Germinal center (tissue), 1 donor: ENCODE data around the gene UACA.
A peak's percentile ranks its signal among the peaks of the same experiment; 100 is the strongest.

ENCODE experiments used
- DNase-seq: peaks from one replicate; pipeline ENCODE4 v3.0.0; 2012; ENCODE audit warnings: mixed read lengths, low spot score

The UACA gene

DNA sequence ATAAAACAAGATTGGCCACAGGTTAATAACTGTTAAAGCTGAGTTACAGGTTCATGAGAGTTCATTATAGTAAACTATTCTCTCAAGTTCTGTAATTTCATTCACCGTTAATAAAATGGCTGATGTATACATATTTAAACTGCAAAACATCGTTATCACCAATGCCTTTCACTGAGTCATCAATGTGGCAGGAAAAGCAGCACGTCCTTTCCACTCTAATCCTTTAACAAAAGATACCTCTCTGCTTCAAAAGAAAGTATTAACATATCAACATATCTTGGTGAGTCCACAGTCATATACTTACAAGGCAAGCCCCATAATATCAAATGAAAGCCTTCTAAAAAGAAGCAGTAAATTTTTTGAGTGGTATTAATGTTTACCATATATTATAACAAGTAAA lies 54.5 kb downstream of the UACA start:
- DNase-seq = no peak

DNA sequence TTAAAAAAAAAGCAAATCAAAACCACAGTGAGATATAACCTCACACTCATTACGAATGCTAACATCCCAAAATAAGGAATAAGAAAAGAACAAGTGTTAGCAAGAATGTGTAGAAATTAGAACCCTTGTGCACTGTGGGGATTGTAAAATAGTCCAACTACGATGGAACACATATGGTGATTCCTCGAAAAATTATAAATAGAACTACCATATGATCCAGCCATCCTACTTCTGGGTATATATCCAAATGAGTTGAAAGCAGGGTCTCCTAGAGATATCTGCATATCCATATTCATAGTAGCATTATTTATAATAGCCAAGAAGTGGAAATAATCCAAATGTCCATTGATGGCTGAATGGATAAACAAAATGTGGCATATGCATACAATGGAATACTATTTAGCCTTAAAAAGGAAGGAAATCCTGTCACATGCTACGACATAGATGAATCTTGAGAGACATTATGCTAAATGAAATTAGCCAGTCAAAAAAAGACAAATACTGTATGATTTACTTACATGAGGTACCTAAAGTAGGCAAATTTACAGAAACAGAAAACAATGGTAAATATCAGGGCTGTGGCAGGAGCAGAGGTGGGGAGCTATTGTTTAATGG lies 55.6 kb downstream of the UACA start:
- no peak for DNase-seq

DNA sequence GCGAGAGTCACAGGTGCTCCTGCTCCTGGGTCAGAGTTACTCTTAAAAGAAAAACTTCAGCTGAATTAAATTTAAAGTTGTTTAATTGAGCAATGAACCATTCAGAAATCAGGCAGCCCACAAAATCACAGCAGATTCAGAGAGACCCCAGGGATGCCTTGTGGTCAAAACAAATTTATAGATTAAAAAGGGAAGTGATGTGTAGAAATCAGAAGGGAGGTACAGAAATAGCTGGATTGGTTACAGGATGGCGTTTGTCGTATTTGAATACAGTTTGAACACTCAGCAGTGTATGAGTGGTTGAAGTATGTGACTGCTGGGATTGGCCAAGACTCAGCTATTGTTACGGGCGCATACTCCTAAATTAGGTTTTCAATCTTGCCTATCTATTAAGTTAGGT lies 58.6 kb downstream of the UACA start:
- peak; percentile 3 for DNase-seq

- DNase-seq = no peak
These were observed 59.2 kb downstream of the UACA start for GRCh38 chr15:70704166-70704565.

DNA sequence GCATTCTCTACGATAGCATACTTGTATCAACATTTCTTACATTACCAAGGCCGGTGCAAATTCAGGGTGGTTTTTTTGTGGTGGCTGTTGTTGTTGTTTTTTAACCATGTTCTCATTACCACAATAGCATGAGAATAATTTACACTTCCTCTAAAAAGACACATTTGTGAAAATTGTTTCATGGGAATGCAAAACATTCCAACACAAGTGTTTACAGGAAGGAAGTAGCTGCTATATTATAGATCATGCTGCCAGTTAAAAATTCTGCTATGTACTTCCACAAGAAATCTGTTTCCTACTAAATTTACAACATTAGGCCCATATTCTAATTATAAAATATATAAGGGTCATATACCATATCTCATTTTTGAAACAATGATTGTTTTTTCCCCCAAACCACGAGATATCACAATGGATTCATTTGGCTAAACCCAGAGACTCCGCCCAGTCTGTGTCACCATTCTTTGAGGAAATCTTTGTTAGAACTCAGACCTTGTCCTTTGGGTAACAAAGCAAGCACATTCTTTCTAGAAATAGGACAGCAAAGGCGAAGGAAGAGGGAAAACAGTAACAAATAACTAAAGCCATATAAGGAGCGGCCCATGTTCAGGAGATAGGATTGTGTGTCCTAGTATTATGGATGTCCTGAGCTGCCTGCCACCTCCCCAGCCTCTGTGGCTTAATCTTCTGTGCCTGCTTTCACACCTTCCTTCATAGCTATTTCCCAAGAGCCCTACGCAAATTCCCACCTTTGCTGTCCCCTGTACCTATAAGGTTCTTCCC lies 60.1 kb downstream of the UACA start:
- no peak for DNase-seq

DNA sequence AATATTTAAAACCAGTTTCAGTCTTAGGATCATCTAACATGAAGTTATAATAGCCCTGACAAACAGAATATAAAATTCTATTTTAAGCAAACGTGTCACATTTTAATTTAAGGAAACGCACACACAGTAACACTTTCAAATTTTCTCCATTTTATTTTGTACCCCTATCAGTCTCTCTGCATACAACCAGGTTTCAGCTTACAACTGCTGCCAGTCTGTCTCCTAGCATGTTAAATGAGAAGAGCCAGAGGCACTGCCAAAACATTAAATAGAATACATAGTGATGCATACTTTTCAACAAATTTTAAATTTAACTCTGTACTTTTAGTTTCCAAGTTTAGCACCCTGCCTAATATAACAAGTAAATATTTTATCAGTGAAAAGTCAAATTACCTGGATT lies 60.8 kb downstream of the UACA start:
- DNase-seq = no peak

DNA sequence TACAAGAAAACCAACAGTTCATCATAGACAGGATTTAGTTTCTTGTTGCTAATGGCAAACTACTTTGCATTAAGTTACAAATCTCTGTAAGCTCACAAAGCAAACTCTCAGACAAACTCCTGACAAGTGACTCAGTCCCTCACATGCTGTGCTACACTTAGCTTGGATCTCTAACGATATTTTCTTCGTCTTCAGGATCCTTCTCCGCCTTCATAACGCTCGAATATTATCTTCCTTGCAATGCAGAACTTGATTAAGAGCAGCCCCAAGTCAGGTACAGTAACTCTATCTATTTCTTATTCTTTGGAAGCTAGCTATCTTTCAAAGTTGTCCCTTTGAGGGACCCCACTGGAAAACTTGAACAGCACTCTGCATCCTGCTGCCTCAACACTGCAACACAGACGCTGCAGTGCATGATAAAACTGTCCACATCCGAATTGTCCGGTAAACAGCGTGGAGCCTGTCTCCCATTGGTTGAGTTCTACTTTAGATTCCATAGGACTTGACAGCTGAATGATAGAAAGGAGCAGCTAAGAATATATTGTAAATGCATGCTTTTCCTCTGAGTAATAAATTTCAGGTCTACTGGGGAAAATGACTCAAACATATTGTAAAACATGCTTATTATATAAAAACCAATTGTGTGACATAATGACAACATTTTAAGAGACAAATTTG lies 61.3 kb downstream of the UACA start:
- DNase-seq = no peak

DNA sequence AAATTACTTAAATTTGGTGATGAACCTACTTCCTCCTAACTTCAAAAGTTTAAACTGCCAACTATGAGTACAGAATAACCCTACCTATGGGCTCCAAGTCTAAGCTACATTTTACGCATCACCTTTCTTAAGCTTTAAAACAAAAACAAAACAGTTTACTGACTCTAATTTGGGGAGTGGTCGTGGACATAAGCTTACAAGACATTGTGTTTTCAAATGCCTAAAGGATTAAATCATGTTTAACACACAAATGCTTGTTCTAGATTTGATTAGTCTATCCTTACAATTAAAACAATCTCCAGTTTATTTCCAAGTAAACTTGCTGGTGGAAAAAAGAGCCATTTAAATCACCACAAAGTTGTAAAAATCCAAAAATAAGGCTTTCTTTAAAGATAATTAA lies 62.2 kb downstream of the UACA start:
- DNase-seq = no peak

- no peak for DNase-seq
These were observed 63.5 kb downstream of the UACA start for GRCh38 chr15:70699890-70700289.

DNA sequence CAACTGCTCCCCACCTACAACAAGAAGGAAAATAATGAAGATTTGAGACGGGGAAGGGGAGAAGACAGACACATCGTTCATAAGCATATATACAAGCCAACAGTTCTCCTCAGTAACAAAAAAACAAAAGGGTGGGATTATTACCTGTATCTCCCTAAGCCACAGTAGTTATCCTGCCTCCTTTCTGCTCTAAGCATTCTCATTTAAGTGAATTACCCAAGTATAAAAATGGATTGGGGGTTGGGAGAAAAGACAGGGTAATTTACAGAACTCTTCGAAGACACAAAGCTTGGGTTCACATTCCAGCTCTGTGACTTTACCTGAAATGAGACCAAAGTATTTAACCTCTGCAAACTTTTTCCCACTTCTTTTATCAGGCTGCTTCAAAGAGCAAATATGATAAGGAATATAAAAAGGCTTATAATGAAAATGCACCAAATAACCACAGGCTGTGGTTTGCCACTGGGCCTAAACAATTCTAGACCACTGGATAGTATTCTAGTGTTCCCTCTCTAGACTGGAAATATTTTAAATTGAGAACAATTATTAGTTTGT lies 64.4 kb downstream of the UACA start:
- DNase-seq = no peak

- no peak for DNase-seq
These were observed 64.9 kb downstream of the UACA start for GRCh38 chr15:70698426-70698825.

DNA sequence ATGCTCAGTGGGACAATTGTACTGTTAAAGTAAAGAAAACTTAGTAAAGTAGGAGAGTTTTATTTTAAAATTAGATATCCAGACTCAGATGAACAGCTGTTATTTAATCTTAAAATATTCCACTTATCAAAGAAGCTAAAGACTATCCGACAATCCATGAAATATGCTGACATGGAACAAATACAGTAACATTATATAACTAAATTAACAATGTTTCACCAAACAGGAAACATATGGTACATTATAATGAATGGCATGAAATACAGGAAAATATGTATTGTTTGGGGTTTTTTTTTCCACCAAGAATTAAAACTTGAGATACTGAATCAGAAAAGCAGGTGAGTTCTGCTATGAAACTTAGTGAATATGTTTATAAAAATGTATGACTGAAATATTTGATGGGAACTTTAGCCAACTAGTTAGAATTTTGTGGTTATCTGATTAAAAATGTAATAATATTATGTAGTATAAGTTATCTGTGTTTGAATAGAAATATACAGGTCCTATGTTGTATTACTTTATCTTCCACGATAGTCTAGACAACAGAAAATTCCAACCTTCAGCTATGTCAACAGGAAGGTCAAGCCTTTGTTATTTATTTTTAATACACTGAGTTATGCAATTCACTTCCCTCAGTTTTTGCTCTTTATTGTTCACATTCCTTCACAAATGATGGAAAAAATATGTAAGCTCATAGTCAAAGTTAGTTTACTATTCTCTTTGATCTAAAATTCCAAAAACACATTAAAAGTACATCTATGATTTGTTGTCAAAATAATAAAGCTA lies 72.7 kb downstream of the UACA start:
- no peak for DNase-seq

DNA sequence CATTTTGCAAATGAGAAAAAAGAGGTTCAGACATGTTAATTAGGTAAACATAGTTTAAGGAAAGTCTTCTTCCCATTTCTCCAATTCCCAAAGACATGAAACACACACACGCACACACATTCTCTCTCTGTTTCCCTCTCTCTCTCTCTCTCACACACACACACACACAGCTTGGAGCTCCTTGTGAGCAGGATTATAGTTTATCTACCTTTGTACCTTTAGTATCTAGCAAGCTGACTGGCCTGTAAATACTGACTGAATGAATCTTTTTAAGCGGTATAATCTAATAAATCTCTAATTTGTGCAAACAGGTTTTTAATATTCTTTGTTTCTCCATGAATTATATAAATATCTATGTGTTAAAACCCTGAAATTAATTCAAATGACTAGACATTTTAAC lies 73.3 kb downstream of the UACA start:
- DNase-seq = no peak

DNA sequence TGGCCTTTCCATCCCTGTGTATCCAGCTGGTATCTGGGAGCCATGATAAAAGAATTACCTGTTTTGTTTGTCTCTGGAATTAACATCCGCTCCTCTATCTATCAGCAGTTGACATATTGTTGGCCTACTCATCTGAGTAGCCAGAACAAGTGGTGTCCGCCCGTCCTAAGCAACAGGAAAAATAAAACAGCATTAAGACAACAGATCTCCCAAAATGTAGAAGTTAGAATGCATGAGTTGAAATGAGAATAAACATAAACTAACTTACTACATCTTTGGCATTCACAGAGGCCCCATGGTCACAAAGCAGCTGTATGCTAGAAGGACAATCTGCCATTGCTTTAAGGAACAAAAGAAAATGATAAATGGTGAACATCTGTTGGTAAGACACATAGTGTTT lies 75.9 kb downstream of the UACA start:
- DNase-seq = no peak

- DNase-seq = no peak
These were observed 82.5 kb downstream of the UACA start for GRCh38 chr15:70680817-70681216.

GRCh38 chr15:70679919-70680231 lies 83.5 kb downstream of the UACA start:
- no peak for DNase-seq

GRCh38 chr15:70672081-70672480 lies 91.3 kb downstream of the UACA start:
- DNase-seq = no peak

DNA sequence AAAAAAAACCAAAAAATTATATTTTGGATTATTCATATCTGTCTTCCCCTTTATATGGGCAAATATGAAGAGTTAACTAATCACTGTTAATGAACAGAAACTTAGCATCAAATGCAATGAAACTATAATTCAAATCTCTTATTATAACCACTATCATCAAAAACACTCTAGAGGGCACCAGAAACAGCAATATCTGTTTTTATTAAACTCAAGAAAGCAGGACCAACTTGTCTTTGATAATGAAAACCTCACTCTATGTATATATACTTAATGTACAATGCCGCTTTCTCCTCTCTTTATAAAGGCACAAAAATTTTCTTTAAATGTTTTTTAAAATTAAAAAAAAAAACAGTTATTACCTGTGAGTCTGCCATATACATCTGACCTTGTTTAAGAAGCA lies 92.7 kb downstream of the UACA start:
- no peak for DNase-seq

DNA sequence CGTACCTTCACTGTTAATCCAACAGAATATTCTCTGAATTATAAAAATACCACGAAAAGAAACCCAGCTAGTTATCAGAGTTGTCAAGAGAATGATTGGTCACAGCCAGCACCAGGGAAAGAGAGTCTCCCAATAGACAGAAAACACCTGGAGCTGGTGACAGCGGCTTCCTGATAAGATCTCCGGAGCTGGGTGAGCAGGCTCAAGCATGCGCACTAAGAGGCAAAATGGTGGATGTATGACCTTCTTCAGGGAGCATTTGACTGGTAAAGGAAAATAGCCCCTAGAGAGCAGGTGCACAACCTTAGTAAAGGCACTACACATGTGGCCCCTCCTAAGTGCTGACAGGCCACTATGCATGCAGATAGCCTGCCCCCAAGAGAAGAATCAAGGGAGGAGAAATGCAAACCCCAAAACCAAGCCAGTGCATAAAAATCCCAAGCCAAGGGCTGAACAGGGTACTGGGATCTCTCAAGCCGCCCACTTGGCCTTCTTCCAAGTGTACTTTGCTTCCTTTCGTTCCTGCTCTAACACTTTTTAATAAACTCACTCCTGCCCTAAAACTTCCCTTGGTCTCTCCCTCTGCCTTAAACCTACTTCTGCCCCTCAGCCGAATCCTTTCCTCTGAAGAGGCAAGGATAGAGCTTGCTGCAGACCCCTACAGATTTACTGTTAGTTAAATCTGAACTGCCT lies 93.2 kb downstream of the UACA start:
- no peak for DNase-seq

DNA sequence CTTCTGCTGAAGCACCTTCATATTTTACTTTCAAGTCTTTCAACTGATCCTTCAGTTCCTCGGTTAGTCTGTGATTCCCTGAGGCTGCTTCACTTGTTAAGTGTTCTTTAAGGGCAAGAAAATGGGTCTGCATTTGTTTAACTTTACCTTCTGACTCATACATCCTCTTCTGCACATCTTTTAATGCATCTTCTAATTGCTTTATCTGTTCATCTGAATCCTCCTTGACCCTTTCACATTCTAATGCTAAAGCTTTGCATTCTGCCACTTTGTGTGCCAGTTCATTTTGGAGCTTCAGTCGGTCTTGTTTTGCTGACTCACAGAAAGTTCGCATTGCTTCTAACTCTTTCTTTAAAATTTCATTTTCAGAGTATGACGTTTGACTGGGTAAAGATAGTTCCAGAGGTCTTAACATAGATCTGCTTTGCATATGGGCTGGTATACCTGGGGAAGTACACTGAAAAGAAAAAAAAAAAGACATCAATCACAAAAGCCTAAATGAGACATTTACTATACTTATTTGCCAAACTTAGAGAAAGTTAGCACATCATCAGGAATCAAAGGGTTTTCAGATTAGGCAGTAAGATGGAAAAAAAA lies 94.3 kb downstream of the UACA start:
- peak; percentile 8 for DNase-seq

GRCh38 chr15:70665599-70665998 lies 97.8 kb downstream of the UACA start:
- no peak for DNase-seq
